ENCODE measurements around the gene ARHGEF16.

DNA sequence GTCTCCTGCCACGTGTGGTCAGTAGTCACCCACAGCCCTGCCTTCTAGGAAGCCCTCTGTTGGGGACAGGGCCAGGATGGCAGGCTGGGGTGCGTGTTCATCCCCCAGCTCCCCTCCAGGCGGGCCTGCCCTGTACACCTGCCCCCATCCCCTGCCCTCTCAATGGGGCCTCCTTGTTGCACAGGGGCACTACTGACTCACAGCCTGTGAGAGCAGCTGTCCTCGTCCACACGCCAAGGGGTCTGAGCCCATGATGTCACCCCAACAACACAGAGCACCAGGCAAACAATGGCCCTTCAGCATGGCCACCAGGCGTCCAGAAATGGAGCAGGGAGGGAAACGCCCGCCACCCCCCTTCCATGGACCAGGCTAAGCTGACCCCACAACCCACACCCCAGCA, 64.3 kb downstream of the ARHGEF16 start:
- TF ChIP-seq POLR2A (IDR thresholded peaks at IDR 0.05; ENCODE audit: low read length) (no peak), GATA1 (IDR thresholded peaks at IDR 0.05; ENCODE audit: low read depth, low read length) (no peak)
